Measurements from ENCODE around the gene DDX23.

GRCh38 chr12:48832321-48833060 lies 19.5 kb downstream of the DDX23 start:
- TF ChIP-seq POLR2A (IDR thresholded peaks at IDR 0.05) = no peak
- no peak for TF ChIP-seq CTCF (IDR thresholded peaks at IDR 0.05)
